Progenitor cell of endocrine pancreas (in vitro differentiated cells): ENCODE data around the gene CFAP410. TPM values are rescaled to one million over a fixed set of nuclear protein-coding genes. Genes with fewer than 3 reads are reported as not detected.

Experiments used
- DNase-seq: peaks from one replicate; pipeline ENCODE4 v3.0.0; 2021; ENCODE audit warnings: low spot score; ENCODE audit not compliant: unreplicated experiment
- H3K27ac Mint-ChIP-seq: 2 replicates; pipeline ENCODE4 v1.8.0; 2021; ENCODE audit warnings: mild to moderate bottlenecking, moderate library complexity, mixed read lengths
- H3K27me3 Mint-ChIP-seq: 2 replicates; pipeline ENCODE4 v1.8.0; 2021; ENCODE audit warnings: mixed read lengths
- H3K36me3 Mint-ChIP-seq: 2 replicates; pipeline ENCODE4 v1.8.0; 2022; ENCODE audit warnings: mixed read lengths; ENCODE audit not compliant: insufficient read depth
- H3K4me1 Mint-ChIP-seq: 2 replicates; pipeline ENCODE4 v1.8.0; 2021; ENCODE audit warnings: low read depth, mixed read lengths
- H3K4me3 Mint-ChIP-seq: 2 replicates; pipeline ENCODE4 v1.8.0; 2021; ENCODE audit warnings: low read depth, mild to moderate bottlenecking, moderate library complexity, mixed read lengths
- H3K9me3 Mint-ChIP-seq: 2 replicates; pipeline ENCODE4 v1.8.0; 2021; ENCODE audit warnings: low read depth, mixed read lengths
- total RNA-seq: library from RNA; stranded (reverse); gene quantifications from 2 replicates; pipeline ENCODE4 v1.2.1, GENCODE V29; 2021
- TF ChIP-seq, protein P1 (sequence below): fragments of 200-600 bp; sonication (generic); IDR thresholded peaks from one replicate; pipeline ENCODE4 v1.5.0; 2021; ENCODE audit warnings: antibody characterized with exemption, mild to moderate bottlenecking; ENCODE audit not compliant: unreplicated experiment

Gene CFAP410
- total RNA-seq, 1 donor from 2014 or later: 32.4 TPM

DNA sequence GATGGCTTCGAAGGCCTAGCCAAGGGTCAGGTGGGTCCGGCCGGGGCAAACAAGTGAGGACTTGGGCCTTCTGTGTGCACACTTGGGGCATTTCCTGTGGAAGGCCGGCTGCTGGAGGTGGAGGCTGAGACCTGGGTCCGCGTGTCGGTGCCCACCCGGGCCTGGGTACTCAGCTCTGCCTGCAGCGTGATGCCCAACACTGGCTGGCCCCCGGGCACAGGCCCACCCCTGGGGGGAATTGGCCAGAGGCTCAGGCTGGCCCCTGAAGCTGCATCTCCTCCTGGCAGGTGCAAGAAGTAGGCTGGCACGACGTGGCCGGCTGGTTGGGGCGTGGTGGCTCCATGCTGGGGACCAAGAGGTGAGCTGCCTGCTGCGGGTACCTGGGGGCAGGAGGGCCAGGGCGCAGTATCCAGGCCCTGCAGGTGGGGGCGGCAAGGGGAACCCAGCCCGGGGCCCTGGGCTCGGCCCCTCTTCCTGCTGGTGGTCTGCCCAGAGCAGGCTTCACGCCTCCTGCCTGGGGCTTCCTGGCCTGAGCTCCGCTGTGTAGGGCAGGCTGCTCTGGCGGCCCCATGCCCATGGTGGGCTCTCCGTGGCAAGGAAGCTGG lies 17.2 kb downstream of the CFAP410 start:
- no peaks in the 10 kb centered on the region for H3K4me1 Mint-ChIP-seq
- no peaks in the 10 kb centered on the region for H3K9me3 Mint-ChIP-seq
- no peak overlapping the region for H3K4me3 Mint-ChIP-seq
- H3K36me3 Mint-ChIP-seq: peaks cover 1% of the 10 kb centered on the region
- TF ChIP-seq, protein P1, sequence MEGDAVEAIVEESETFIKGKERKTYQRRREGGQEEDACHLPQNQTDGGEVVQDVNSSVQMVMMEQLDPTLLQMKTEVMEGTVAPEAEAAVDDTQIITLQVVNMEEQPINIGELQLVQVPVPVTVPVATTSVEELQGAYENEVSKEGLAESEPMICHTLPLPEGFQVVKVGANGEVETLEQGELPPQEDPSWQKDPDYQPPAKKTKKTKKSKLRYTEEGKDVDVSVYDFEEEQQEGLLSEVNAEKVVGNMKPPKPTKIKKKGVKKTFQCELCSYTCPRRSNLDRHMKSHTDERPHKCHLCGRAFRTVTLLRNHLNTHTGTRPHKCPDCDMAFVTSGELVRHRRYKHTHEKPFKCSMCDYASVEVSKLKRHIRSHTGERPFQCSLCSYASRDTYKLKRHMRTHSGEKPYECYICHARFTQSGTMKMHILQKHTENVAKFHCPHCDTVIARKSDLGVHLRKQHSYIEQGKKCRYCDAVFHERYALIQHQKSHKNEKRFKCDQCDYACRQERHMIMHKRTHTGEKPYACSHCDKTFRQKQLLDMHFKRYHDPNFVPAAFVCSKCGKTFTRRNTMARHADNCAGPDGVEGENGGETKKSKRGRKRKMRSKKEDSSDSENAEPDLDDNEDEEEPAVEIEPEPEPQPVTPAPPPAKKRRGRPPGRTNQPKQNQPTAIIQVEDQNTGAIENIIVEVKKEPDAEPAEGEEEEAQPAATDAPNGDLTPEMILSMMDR: no peak
- no peaks in the 10 kb centered on the region for H3K27me3 Mint-ChIP-seq
- H3K27ac Mint-ChIP-seq: no peak overlapping the region
- no peak for DNase-seq

DNA sequence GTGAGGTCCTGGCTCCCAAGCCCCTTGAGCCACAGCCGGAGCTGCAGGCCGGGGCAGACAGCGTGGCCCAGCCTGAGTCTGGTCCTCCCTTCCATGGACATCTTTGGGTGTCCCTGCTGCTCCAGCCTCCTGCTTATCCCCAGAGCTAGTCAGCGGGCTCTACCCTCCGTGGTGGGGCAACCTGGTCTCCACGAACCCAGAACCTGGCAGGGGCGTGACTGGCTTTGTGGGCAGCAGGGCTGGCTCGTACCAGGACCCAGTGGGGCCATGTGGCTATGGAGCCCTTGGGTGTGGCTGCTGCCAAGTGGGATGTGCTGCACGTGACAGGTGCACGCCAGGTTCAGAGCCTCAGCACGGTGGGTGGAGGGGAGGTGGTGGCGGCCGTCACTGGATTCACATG lies 18.3 kb downstream of the CFAP410 start:
- H3K4me1 Mint-ChIP-seq: no peaks in the 10 kb centered on the region
- H3K27ac Mint-ChIP-seq: no peak overlapping the region
- no peak overlapping the region for H3K4me3 Mint-ChIP-seq
- no peak for DNase-seq
- peaks cover 1% of the 10 kb centered on the region for H3K36me3 Mint-ChIP-seq
- no peaks in the 10 kb centered on the region for H3K9me3 Mint-ChIP-seq
- H3K27me3 Mint-ChIP-seq: no peaks in the 10 kb centered on the region
- TF ChIP-seq, protein P1: no peak

DNA sequence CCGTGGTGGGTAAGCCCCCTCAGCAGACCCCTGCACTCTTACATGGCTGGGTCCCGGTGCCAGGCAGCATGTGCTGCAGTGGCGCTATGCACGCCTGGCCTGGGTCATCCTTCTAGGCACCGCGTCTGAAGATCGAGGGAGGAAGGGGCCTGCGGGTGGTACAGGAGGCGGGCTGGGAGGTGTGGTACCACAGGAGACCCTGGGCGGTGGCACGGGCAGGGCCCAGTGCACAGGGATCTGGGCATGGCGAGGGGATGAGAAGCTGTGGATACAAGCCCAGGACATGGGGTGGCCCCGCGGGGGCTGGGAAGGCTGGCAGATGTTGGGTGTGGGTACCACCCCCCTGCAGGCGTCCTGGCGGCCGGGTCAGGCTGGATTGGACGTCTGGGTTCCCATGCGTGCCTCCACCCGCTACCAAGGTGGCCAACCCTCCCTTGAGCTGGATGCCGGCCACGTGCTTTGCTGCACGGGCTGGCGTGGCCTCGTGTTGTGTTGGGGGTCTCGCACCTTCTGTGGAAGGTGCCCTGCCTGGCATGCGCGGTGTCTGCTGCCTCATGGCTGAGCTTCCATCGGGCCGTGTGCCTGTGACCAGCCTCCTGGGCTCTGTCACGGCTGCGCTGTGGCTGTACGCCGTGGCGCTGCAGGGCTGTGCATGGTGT lies 19.7 kb downstream of the CFAP410 start:
- Mint-ChIP-seq H3K4me3 (no peak overlapping the region), H3K27ac (no peak overlapping the region), H3K36me3 (peaks cover 1% of the 10 kb centered on the region), H3K4me1 (no peaks in the 10 kb centered on the region), H3K9me3 (no peaks in the 10 kb centered on the region), H3K27me3 (no peaks in the 10 kb centered on the region)
- DNase-seq: no peak
- TF ChIP-seq, protein P1: no peak

DNA sequence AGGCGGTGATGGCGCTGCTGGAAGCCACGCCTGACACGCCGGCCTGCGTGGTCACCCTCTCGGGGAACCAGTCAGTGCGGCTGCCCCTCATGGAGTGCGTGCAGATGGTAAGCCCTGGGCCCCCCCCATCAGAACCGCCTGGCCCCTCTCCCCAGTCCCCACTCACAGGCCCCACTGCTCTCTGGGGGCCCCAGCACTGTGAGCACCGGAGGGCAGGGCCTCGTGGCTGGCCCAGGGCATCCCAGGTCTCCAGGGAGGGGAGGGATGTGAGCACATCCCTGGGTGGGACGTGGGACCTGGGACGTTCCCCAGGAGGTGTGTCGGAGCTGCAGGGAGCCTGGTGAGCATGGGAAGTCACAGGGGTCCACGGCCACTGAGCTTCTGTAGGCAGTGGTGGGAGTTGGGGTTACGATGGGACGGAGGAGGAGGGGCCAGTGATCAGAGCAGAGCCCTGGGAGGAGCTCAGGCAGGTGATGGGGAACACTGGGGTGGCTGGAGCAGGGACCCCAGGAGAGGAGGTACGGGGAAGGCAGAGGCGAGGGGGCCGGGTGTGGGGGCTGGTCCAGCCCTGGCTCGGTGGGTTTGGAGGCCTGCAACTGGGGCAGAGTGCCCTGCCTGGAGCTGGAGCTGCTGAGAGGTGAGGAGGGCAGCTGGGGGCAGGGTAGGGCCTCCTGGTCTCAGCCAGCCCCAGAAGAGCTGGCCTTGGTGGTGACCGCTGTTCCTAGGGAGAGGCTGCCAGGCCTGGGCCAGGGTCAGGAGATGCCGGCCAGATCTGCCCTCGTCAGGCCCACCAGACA lies 20.5 kb downstream of the CFAP410 start:
- no peaks in the 10 kb centered on the region for H3K9me3 Mint-ChIP-seq
- no peak overlapping the region for H3K4me3 Mint-ChIP-seq
- DNase-seq: no peak
- TF ChIP-seq, protein P1: no peak
- no peaks in the 10 kb centered on the region for H3K4me1 Mint-ChIP-seq
- no peaks in the 10 kb centered on the region for H3K27me3 Mint-ChIP-seq
- H3K27ac Mint-ChIP-seq: no peak overlapping the region
- H3K36me3 Mint-ChIP-seq: peaks cover 1% of the 10 kb centered on the region

DNA sequence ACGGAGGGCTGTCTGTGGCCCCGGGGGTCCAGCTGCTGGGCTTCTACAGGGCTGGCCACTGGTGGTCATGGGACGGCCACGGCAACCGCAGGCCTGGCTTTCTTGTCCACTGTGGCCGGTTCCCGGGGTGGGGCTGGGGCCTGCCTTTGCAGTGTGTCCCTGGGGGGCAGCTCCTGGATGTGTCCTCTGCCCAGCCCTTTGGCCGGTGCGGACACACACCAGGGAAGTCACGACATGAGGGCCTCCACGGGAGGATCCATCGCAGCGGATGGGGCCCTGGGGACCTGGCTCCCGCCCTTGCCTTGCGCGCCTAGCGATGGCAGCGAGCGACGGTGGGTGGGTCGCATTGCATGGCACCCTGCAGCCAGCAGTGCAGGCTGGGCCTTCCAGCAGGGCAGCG lies 21.3 kb downstream of the CFAP410 start:
- no peak for DNase-seq
- Mint-ChIP-seq H3K9me3 (no peaks in the 10 kb centered on the region), H3K4me3 (no peak overlapping the region), H3K4me1 (no peaks in the 10 kb centered on the region), H3K27me3 (no peaks in the 10 kb centered on the region), H3K36me3 (peaks cover 1% of the 10 kb centered on the region), H3K27ac (no peak overlapping the region)
- TF ChIP-seq, protein P1: no peak
